Smooth muscle cell (in vitro differentiated cells): ENCODE results near the gene CA7. TPM values are rescaled to one million over a fixed set of nuclear protein-coding genes. Genes with fewer than 3 reads are reported as not detected.

Experiments
- DNase-seq: peaks from one replicate; lab custom pipeline; 2025; ENCODE audit not compliant: unreplicated experiment; lab: John Stamatoyannopoulos, UW
- H2AFZ ChIP-seq: fragments of 200-600 bp; sonication (generic); 2 replicates; pipeline ENCODE4 v1.6.0; 2016; ENCODE audit warnings: antibody characterized with exemption, low read depth, mild to moderate bottlenecking
- H3F3A ChIP-seq: fragments of 200-600 bp; sonication (generic); 2 replicates; pipeline ENCODE4 v1.6.0; 2017; ENCODE audit warnings: antibody characterized with exemption, low read depth
- H3K27ac ChIP-seq: fragments of 200-600 bp; sonication (generic); 2 replicates; pipeline ENCODE4 v1.5.1; 2016; ENCODE audit warnings: low read depth, mild to moderate bottlenecking
- H3K27me3 ChIP-seq: fragments of 200-600 bp; sonication (generic); 2 replicates; pipeline ENCODE4 v1.6.1; 2016; ENCODE audit warnings: low read depth, mild to moderate bottlenecking
- H3K36me3 ChIP-seq: fragments of 200-600 bp; sonication (generic); 2 replicates; pipeline ENCODE4 v1.5.1; 2016; ENCODE audit warnings: low read depth
- H3K4me1 ChIP-seq: fragments of 200-600 bp; sonication (generic); 2 replicates; pipeline ENCODE4 v1.5.1; 2016; ENCODE audit warnings: low read depth
- H3K4me2 ChIP-seq: fragments of 200-600 bp; sonication (generic); 2 replicates; pipeline ENCODE4 v1.6.0; 2016; ENCODE audit warnings: mild to moderate bottlenecking
- H3K4me3 ChIP-seq: fragments of 200-600 bp; sonication (generic); 2 replicates; pipeline ENCODE4 v1.5.1; 2016; ENCODE audit warnings: mild to moderate bottlenecking
- H3K79me2 ChIP-seq: fragments of 200-600 bp; sonication (generic); 2 replicates; pipeline ENCODE4 v1.6.0; 2016; ENCODE audit warnings: low read depth, mild to moderate bottlenecking
- H3K9ac ChIP-seq: fragments of 200-600 bp; sonication (generic); 2 replicates; pipeline ENCODE4 v1.6.0; 2016; ENCODE audit warnings: low read depth
- H3K9me3 ChIP-seq: fragments of 200-600 bp; sonication (generic); replicated peaks from 2 replicates; pipeline ENCODE4 v1.5.1; 2016; ENCODE audit warnings: low read depth
- H4K20me1 ChIP-seq: fragments of 200-600 bp; sonication (generic); 2 replicates; pipeline ENCODE4 v1.6.0; 2016; ENCODE audit warnings: low read depth
- WGBS: methylation state at CpG from one replicate; pipeline ENCODE4 v1.1.7; 2016; ENCODE audit warnings: low lambda C conversion rate; 5-methylcytosine and 5-hydroxymethylcytosine counted together
- polyA plus RNA-seq: library from polyadenylated mRNA; unstranded; fragments of >200 nt; fragmentation: Nextera tagmentation; extraction: Ambion mirVana; gene quantifications from 2 replicates; pipeline ENCODE4 v1.2.1, GENCODE V29; 2016
- total RNA-seq: library from RNA; depleted of rRNA; stranded (reverse); fragments of >200 nt; gene quantifications from 2 replicates; pipeline ENCODE4 v1.2.3, GENCODE V29; 2014
- TF ChIP-seq, protein P1 (sequence below): fragments of 200-600 bp; sonication (generic); IDR thresholded peaks from 2 replicates; pipeline ENCODE4 v1.5.1; 2017; ENCODE audit warnings: borderline replicate concordance, mild to moderate bottlenecking, antibody characterized with exemption; ENCODE audit not compliant: insufficient read depth, poor library complexity, severe bottlenecking

Gene CA7
- total and polyA plus RNA-seq, 2 experiments from 2014 or later: not detected

DNA sequence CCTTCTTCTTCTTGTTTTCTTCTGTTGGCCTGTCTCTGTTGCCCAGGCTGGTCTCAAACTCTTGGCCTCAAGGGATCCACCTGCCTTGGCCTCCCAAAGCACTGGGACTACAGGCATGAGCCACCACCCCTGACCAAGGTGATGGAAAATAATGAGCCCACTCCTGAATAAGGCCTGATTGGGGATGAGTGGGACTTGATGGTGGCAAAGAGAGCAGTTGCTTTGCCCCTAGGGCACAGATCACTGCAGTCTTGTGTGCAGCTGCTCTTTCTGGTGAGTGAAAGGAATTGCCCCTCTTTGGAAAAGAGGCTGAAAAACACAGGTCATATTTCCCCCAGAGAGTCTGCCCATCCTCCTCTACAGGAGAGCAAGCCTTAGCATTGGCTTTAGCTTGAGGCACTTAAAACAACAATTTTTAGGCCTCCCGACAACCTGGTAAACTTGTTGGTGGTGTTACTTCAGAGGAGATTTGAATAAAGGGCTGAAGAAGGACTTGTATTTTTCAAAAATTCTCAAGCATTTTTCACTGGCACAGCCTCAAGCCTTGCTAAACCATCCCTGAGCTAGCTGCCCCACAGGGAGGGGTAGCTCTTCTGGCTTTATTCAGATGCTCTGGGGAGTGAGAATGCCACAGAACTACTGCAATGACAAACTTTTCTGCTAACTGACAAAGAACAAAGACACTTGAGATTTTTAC, 30.0 kb downstream of the CA7 start:
- no peaks in the 10 kb centered on the region for H3K27me3 ChIP-seq
- peaks cover 25% of the 10 kb centered on the region for H3F3A ChIP-seq
- no peak overlapping the region for H3K4me2 ChIP-seq
- no peaks in the 10 kb centered on the region for H3K4me1 ChIP-seq
- no peak for DNase-seq
- peak overlapping the region; percentile 65 for H3K27ac ChIP-seq
- H3K4me3 ChIP-seq: no peak overlapping the region
- no peaks in the 10 kb centered on the region for H4K20me1 ChIP-seq
- H3K79me2 ChIP-seq: no peaks in the 10 kb centered on the region
- H3K9ac ChIP-seq: no peak overlapping the region
- 45% methylated on average over 1 of the region's 1 CpG for WGBS
- no peaks in the 10 kb centered on the region for H3K36me3 ChIP-seq
- TF ChIP-seq, protein P1, sequence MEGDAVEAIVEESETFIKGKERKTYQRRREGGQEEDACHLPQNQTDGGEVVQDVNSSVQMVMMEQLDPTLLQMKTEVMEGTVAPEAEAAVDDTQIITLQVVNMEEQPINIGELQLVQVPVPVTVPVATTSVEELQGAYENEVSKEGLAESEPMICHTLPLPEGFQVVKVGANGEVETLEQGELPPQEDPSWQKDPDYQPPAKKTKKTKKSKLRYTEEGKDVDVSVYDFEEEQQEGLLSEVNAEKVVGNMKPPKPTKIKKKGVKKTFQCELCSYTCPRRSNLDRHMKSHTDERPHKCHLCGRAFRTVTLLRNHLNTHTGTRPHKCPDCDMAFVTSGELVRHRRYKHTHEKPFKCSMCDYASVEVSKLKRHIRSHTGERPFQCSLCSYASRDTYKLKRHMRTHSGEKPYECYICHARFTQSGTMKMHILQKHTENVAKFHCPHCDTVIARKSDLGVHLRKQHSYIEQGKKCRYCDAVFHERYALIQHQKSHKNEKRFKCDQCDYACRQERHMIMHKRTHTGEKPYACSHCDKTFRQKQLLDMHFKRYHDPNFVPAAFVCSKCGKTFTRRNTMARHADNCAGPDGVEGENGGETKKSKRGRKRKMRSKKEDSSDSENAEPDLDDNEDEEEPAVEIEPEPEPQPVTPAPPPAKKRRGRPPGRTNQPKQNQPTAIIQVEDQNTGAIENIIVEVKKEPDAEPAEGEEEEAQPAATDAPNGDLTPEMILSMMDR: no peak
- no peaks in the 10 kb centered on the region for H3K9me3 ChIP-seq
- H2AFZ ChIP-seq: no peak overlapping the region

- Histone ChIP-seq H3K4me3 (no peak overlapping the region), H3K4me2 (peak overlapping the region; percentile 1), H3K9me3 (no peaks in the 10 kb centered on the region), H2AFZ (no peak overlapping the region), H3K79me2 (no peaks in the 10 kb centered on the region), H4K20me1 (no peaks in the 10 kb centered on the region), H3K27me3 (no peaks in the 10 kb centered on the region), H3K9ac (no peak overlapping the region), H3K36me3 (no peaks in the 10 kb centered on the region), H3F3A (peaks cover 24% of the 10 kb centered on the region), H3K27ac (peak overlapping the region; percentile 19), H3K4me1 (no peaks in the 10 kb centered on the region)
- TF ChIP-seq, protein P1: no peak
- 50% methylated on average over 5 of the region's 5 CpGs for WGBS
- DNase-seq: no peak
These were observed 33.9 kb downstream of the CA7 start for GRCh38 chr16:66878067-66878466.

- Histone ChIP-seq H3K27ac (no peak within 1 kb of the TSS), H3K4me1 (no peaks in the 10 kb centered on the region), H3K9ac (peak within 1 kb of the TSS; percentile 82), H2AFZ (peak within 1 kb of the TSS; percentile 77), H4K20me1 (peaks cover 3% of the 10 kb centered on the region), H3K4me2 (peak within 1 kb of the TSS; percentile 100), H3K9me3 (no peaks in the 10 kb centered on the region), H3K27me3 (no peaks in the 10 kb centered on the region), H3K4me3 (peak within 1 kb of the TSS; percentile 84), H3F3A (peaks cover 13% of the 10 kb centered on the region), H3K79me2 (no peaks in the 10 kb centered on the region), H3K36me3 (no peaks in the 10 kb centered on the region)
- 1% methylated on average over 45 of the region's 58 CpGs for WGBS
- peak; percentile 72 for DNase-seq
- TF ChIP-seq, protein P1: no peak
These were observed 36.2 kb downstream of the CA7 start, which contains the start of gene PDP2 for GRCh38 chr16:66880288-66881013. Gene PDP2, plus strand, starts transcription at chr16:66880515. Its CDS starts 3,770 bp downstream, at chr16:66884285.
